ENCODE results near the gene TBC1D10B. TPM values are rescaled to one million over a fixed set of nuclear protein-coding genes. Genes with fewer than 3 reads are reported as not detected.

TBC1D10B gene
- total and polyA plus RNA-seq, 9 of the 15 experiments (the other 6 are each of a cell fraction or from before 2014, with no cell fraction given): 2.2 to 55.4 (median 17.5) TPM

GRCh38 chr16:30355144-30355953 lies 14.9 kb downstream of the TBC1D10B start, which contains the start of gene CD2BP2 (continued):
- TF ChIP-seq HNRNPLL (IDR thresholded peaks at IDR 0.05; ENCODE audit: low read depth, low read length, poor library complexity, severe bottlenecking): peak; percentile 53
- TF ChIP-seq LCOR (CRISPR knock-in tag; IDR thresholded peaks at IDR 0.05): peak; percentile 90
- peak; percentile 51; the same call in 1 of the 2 replicates for TF ChIP-seq ZBTB7A (IDR thresholded peaks at IDR 0.05; ENCODE audit: borderline replicate concordance, control insufficient read depth, low read depth, low read length)
- TF ChIP-seq ZBTB2 (IDR thresholded peaks at IDR 0.05): no peak
- TF ChIP-seq, protein P1, sequence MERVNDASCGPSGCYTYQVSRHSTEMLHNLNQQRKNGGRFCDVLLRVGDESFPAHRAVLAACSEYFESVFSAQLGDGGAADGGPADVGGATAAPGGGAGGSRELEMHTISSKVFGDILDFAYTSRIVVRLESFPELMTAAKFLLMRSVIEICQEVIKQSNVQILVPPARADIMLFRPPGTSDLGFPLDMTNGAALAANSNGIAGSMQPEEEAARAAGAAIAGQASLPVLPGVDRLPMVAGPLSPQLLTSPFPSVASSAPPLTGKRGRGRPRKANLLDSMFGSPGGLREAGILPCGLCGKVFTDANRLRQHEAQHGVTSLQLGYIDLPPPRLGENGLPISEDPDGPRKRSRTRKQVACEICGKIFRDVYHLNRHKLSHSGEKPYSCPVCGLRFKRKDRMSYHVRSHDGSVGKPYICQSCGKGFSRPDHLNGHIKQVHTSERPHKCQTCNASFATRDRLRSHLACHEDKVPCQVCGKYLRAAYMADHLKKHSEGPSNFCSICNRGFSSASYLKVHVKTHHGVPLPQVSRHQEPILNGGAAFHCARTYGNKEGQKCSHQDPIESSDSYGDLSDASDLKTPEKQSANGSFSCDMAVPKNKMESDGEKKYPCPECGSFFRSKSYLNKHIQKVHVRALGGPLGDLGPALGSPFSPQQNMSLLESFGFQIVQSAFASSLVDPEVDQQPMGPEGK (CRISPR knock-in tag; IDR thresholded peaks at IDR 0.05; ENCODE audit: borderline replicate concordance): peak; percentile 55; the same call in 1 of the 2 replicates
- peak; percentile 90 for TF ChIP-seq RB1 (IDR thresholded peaks at IDR 0.05; ENCODE audit: low read depth)
- TF ChIP-seq HINFP (tag; conservative IDR thresholded peaks at IDR 0.05; ENCODE audit: low read depth): peak; percentile 73
- TF ChIP-seq CHD7 (IDR thresholded peaks at IDR 0.05; ENCODE audit: low read depth, low read length): no peak

Measured in K562 (cell line).